Mucosa of descending colon (tissue), 3 donors: Measurements from ENCODE around the gene ABHD8. TPM values are rescaled to one million over a fixed set of nuclear protein-coding genes. Genes with fewer than 3 reads are reported as not detected.

Experiments used
- ATAC-seq: fragments of 200-7000 bp; cut with Tn5 transposase; one replicate; pipeline ENCODE4 v1.9.1; 2020; ENCODE audit warnings: mild to moderate bottlenecking, moderate library complexity
- DNase-seq, 3 donors: peaks; one replicate each; pipeline ENCODE4 v3.0.0-alpha.2; 2020
- H3K36me3 ChIP-seq: fragments of 200-600 bp; one replicate; pipeline ENCODE4 v1.8.0; 2021; ENCODE audit warnings: low read depth, mild to moderate bottlenecking
- H3K4me1 ChIP-seq: fragments of 200-600 bp; one replicate; pipeline ENCODE4 v1.8.0; 2021; ENCODE audit warnings: low read depth, mild to moderate bottlenecking
- H3K4me3 ChIP-seq: fragments of 200-600 bp; one replicate; pipeline ENCODE4 v1.8.0; 2021; ENCODE audit warnings: mild to moderate bottlenecking
- H3K9me3 ChIP-seq: fragments of 200-600 bp; one replicate; pipeline ENCODE4 v1.8.0; 2021; ENCODE audit warnings: mild to moderate bottlenecking
- intact Hi-C, 2 donors: fragments of 100-400 bp; cut with DNase I in 1 of 2; cut with micrococcal nuclease in 1 of 2; formaldehyde crosslinking; loops; one replicate each; pipeline versions ENCODE4 v1.11.0 to v1.11.1; 2022; cut with DNase I, micrococcal nuclease
- total RNA-seq, 3 donors: library from RNA; stranded (reverse); fragmentation: NEBNext Ultra II Directional in 2 of 3; extraction: Animal tissue kit (Norgen Biotek cat#: 25700) in 2 of 3; gene quantifications; one replicate each; pipeline versions ENCODE4 v1.2.1 to v1.2.4, GENCODE V29; 2021 to 2023
- TF ChIP-seq, protein P1 (sequence below): fragments of 200-600 bp; IDR thresholded peaks from one replicate; pipeline ENCODE4 v1.8.0; 2022; ENCODE audit warnings: antibody characterized with exemption, mild to moderate bottlenecking
- donor health status: DM: no; HTN: no; CAD: no; lungs with moderate emphysema.
- donor health status: DM: no; HTN: no; CAD: no.
- donor health status: DM: no; HTN: yes; CAD: no.

ABHD8 gene
- total RNA-seq, 3 donors from 2014 or later: 3.0 to 18.0 (median 4.5) TPM

DNA sequence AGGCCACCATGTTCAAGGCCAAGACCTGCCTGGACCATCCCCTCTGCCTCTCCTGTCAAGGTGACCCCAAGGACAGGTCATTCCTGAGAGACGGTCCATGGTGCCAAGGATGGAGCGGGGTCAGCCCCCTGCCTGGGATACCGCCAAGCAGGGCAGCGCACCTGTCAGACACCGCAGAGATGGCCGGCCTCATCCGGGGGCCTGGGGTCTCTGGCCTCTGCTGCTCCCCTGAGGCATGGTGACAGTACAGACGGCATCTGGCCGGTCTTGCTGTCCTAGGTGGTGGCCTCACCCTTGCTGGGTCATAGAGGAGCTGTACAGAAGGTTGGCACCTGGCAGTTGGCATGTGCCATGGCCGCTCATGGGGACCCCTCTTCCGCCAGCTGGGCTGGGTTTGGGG, 17.2 kb upstream of the ABHD8 start:
- no peak for ATAC-seq

DNA sequence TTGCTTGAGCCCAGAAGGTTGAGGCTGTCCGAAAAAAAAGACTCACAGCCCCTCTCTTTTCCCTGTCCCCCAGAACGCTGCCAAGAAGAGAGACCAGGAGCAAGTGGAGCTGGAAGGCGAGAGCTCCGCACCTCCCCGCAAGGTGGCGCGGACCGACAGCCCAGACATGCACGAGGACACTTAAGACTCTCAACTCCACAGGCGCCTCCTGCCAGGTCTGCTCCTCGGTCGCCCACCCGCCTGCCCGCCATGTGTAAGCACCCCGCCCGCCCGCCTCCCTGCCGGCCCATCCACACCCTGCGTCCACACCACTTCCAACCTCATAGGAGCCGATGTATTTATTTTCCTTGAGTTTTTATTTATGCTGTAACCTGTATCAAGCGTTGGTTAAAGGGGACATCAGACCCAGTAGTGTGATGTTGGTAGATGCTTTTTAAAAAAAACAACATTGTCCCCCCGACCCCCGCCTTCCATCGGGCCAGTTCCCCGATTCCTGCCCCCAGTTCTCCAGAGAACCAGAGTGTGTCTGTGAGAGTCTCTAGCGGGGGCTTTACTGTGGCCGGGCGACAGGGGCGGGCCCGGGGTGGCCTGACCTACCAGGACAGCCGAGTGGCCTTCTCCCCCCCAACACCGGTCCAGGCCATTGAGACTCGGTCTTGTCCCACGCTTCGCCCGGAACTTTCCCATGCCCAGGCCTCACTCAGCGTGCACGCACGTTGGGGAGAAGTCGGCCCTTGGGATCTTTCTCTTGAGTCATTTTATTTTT, 16.4 kb upstream of the ABHD8 start:
- H3K9me3 ChIP-seq: no peaks in the 10 kb centered on the region
- H3K36me3 ChIP-seq: peaks cover 3% of the 10 kb centered on the region
- ATAC-seq: no peak
- intact Hi-C loops: no loop called here
- peaks cover 3% of the 10 kb centered on the region for H3K4me1 ChIP-seq
- TF ChIP-seq, protein P1, sequence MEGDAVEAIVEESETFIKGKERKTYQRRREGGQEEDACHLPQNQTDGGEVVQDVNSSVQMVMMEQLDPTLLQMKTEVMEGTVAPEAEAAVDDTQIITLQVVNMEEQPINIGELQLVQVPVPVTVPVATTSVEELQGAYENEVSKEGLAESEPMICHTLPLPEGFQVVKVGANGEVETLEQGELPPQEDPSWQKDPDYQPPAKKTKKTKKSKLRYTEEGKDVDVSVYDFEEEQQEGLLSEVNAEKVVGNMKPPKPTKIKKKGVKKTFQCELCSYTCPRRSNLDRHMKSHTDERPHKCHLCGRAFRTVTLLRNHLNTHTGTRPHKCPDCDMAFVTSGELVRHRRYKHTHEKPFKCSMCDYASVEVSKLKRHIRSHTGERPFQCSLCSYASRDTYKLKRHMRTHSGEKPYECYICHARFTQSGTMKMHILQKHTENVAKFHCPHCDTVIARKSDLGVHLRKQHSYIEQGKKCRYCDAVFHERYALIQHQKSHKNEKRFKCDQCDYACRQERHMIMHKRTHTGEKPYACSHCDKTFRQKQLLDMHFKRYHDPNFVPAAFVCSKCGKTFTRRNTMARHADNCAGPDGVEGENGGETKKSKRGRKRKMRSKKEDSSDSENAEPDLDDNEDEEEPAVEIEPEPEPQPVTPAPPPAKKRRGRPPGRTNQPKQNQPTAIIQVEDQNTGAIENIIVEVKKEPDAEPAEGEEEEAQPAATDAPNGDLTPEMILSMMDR: no peak
- H3K4me3 ChIP-seq: no peak overlapping the region
- no peak for DNase-seq

More for the DNA sequence above, 17.2 kb upstream of the ABHD8 start:
- peaks cover 3% of the 10 kb centered on the region for H3K36me3 ChIP-seq
- H3K9me3 ChIP-seq: no peaks in the 10 kb centered on the region
- H3K4me3 ChIP-seq: no peak overlapping the region
- intact Hi-C loops: no loop called here
- peaks cover 3% of the 10 kb centered on the region for H3K4me1 ChIP-seq
- TF ChIP-seq, protein P1: no peak
- no peak for DNase-seq

DNA sequence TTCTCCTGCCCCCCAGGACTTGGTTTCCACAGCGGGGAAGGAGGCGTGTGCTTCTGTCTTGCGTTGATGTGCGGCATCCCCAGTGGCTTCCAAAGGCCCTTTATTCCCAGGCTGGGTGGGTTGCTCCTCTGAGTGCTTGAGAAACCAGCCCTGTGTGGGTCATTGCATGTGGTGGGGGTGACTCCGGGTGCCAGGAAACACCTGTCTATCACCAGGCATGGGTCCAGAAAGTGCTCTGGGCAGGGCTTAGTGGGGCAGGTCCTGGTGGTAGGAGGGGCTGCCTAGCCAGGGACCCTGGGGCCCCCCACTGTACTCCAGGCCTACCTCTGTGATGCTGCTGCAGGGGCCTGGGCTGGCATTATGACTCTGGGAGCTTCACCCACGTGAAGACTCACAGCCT, 15.7 kb upstream of the ABHD8 start:
- Histone ChIP-seq H3K4me3 (no peak overlapping the region), H3K4me1 (peaks cover 3% of the 10 kb centered on the region), H3K36me3 (peaks cover 3% of the 10 kb centered on the region), H3K9me3 (no peaks in the 10 kb centered on the region)
- intact Hi-C loops: no loop called here
- TF ChIP-seq, protein P1: no peak
- ATAC-seq: no peak
- no peak for DNase-seq

DNA sequence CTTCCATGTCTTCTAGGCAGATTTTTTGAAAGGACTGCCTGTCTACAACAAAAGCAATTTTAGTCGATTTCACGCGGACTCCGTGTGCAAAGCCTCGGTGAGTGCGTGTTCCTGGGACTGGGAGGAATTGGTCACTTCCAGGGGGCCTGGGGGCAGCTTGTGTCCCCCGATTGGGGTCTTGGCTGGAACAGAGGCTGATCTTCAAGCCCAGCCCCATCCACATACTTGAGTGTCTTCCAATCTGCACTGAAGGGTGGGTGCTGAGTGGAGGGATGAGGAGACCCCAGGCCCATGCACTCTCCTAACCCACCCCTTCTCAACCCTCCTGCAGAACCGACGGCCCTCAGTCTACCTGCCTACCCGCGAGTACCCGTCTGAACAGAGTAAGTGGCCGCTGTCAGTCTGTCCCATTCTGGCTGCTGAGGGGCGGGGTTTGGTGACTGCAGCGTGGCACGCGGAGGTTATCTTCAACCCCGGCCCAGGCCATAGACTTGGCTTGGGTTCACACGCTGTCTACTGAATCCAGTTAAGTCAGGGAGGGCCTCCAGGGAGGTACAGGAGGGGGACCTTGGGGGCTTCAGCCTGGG, 10.9 kb upstream of the ABHD8 start:
- ATAC-seq (no peak), DNase-seq (no peak)
- Histone ChIP-seq H3K9me3 (no peaks in the 10 kb centered on the region), H3K36me3 (peaks cover 3% of the 10 kb centered on the region), H3K4me3 (no peak overlapping the region), H3K4me1 (peaks cover 13% of the 10 kb centered on the region)
- TF ChIP-seq, protein P1: no peak
- intact Hi-C loops: no loop called here

DNA sequence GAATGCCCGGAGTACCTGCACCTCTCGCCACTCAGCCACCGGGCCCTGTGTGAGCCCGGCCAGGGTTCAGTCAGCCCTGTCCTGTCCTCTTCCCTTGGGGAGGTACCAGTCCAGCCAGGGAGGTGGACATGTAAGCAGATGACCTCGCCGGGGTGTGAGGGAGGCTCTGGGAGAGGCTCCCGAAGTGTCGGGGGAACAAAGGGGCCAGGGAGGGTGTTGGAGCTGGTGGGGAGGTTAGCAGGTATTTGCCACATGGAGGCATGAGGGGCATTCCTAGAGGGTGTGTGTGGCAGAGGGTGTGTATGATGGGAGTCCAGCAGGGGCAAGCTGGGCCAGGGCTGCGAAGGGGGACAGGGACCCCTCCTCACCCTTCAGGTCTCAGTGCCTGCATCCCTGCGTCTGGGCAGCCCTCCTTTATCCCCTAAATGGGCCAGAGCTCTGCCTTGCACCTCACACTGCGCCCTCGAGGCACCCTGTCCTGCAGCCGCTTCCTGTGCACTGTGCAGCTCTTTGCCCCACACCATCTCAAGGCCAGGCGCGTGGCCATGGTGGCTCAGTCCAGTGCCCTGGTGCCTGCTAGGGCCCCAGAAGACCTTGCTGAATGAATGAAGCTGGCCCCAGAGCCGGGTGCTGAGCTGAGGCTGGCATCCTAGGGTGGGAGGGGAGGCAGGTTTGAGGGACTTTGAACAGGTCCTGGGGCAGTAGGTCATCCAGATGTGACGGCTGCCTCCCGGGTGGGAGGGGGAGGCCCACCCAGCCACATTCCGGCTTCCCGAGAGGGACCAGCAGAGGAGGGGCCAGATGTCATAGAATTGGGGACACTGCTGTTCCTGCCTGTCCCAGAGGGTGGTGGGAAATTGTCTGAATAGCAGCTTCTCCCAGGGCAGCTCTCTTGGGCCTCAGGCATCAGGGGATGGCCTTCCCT, 9.2 kb upstream of the ABHD8 start:
- peaks cover 14% of the 10 kb centered on the region for H3K4me1 ChIP-seq
- DNase-seq (no peak), ATAC-seq (no peak)
- peaks cover under 1% of the 10 kb centered on the region for H3K36me3 ChIP-seq
- H3K9me3 ChIP-seq: no peaks in the 10 kb centered on the region
- no peak overlapping the region for H3K4me3 ChIP-seq
- intact Hi-C loops: no loop called here
- TF ChIP-seq, protein P1: no peak
